Activated T-cell treated with anti-CD3 and anti-CD28 coated beads, Interleukin-2, amount 50 U/mL, for 48 hours (primary cell): Measurements from ENCODE around the gene DHTKD1.

Source experiments
- DNase-seq, 2 experiments: peaks; one replicate each; pipeline ENCODE4 v3.0.0-alpha.2; 2020

Gene DHTKD1

GRCh38 chr10:12068449-12069269, at the start of gene DHTKD1:
DHTKD1 (plus strand) TSS chr10:12068954; CDS start chr10:12069034, 80 bp downstream.
- DNase-seq = peak; percentile 99 to 100

- no peak for DNase-seq
These were observed 49.3 kb upstream of the DHTKD1 start for GRCh38 chr10:12019283-12019971.

- DNase-seq = no peak
These were observed 48.2 kb upstream of the DHTKD1 start for GRCh38 chr10:12020574-12020973.

GRCh38 chr10:12022580-12023257, 46.0 kb upstream of the DHTKD1 start:
- no peak for DNase-seq

GRCh38 chr10:12025591-12025990, 43.2 kb upstream of the DHTKD1 start:
- no peak for DNase-seq

GRCh38 chr10:12027539-12027938, 41.2 kb upstream of the DHTKD1 start:
- DNase-seq = no peak

- DNase-seq = no peak
These were observed 37.4 kb upstream of the DHTKD1 start for GRCh38 chr10:12031404-12031803.

- no peak for DNase-seq
These were observed 32.6 kb upstream of the DHTKD1 start for GRCh38 chr10:12036073-12036655.

- peak; percentile 63 to 66 for DNase-seq
These were observed 26.9 kb upstream of the DHTKD1 start for GRCh38 chr10:12041766-12042408.

GRCh38 chr10:12042409-12042796, 26.4 kb upstream of the DHTKD1 start:
- peak; percentile 69 to 72 for DNase-seq

- peak; percentile 98 for DNase-seq
These were observed 25.7 kb upstream of the DHTKD1 start, which contains the start of gene UPF2 for GRCh38 chr10:12042797-12043651. UPF2 (minus strand) TSS chr10:12042809; CDS start chr10:12035423, 7,386 bp downstream.

GRCh38 chr10:12045596-12045995, 23.2 kb upstream of the DHTKD1 start:
- no peak for DNase-seq

- DNase-seq = no peak
These were observed 20.2 kb upstream of the DHTKD1 start for GRCh38 chr10:12048547-12048946.

- DNase-seq = no peak
These were observed 18.2 kb upstream of the DHTKD1 start for GRCh38 chr10:12050528-12050927.

GRCh38 chr10:12051241-12051640, 17.5 kb upstream of the DHTKD1 start:
- DNase-seq = no peak

- no peak for DNase-seq
These were observed 13.0 kb upstream of the DHTKD1 start for GRCh38 chr10:12055732-12056131.

GRCh38 chr10:12056748-12057147, 12.0 kb upstream of the DHTKD1 start:
- no peak for DNase-seq

- no peak for DNase-seq
These were observed 7.6 kb upstream of the DHTKD1 start for GRCh38 chr10:12061124-12061523.

- no peak for DNase-seq
These were observed 5.8 kb upstream of the DHTKD1 start for GRCh38 chr10:12062754-12063482.

GRCh38 chr10:12063483-12063818, 5.3 kb upstream of the DHTKD1 start:
- no peak for DNase-seq

GRCh38 chr10:12067336-12067735, 1.4 kb upstream of the DHTKD1 start:
- DNase-seq = no peak
